ACC112 (cell line): Measurements from ENCODE around the gene PNPLA3.

ENCODE experiments used
- H2AFZ ChIP-seq: fragments of 200-600 bp; sonication (generic); one replicate; pipeline ENCODE4 v1.6.0; 2017; ENCODE audit warnings: antibody characterized with exemption, low read length; ENCODE audit not compliant: unreplicated experiment
- H3K27ac ChIP-seq: fragments of 200-600 bp; sonication (generic); 2 replicates; pipeline ENCODE4 v1.5.1; 2014; ENCODE audit warnings: low read depth, mild to moderate bottlenecking, antibody characterized with exemption, low read length, moderate library complexity
- H3K27me3 ChIP-seq: fragments of 200-600 bp; sonication (generic); 2 replicates; pipeline ENCODE4 v1.6.1; 2014; ENCODE audit warnings: mild to moderate bottlenecking, antibody characterized with exemption, low read length, moderate library complexity, mixed read lengths; ENCODE audit not compliant: insufficient read depth
- H3K36me3 ChIP-seq: fragments of 200-600 bp; sonication (generic); 2 replicates; pipeline ENCODE4 v1.6.1; 2016; ENCODE audit warnings: mild to moderate bottlenecking, antibody characterized with exemption, low read length, moderate library complexity, mixed read lengths; ENCODE audit not compliant: insufficient read depth
- H3K4me1 ChIP-seq: fragments of 200-600 bp; sonication (generic); one replicate; pipeline ENCODE4 v1.6.1; 2016; ENCODE audit warnings: low read length, mixed read lengths; ENCODE audit not compliant: insufficient read depth, unreplicated experiment, control insufficient read depth
- H3K4me3 ChIP-seq: fragments of 200-600 bp; sonication (generic); 2 replicates; pipeline ENCODE4 v1.5.1; 2014; ENCODE audit warnings: mild to moderate bottlenecking, low read depth, low read length
- H3K79me2 ChIP-seq: fragments of 200-600 bp; sonication (generic); one replicate; pipeline ENCODE4 v1.6.0; 2016; ENCODE audit warnings: low read length; ENCODE audit not compliant: control insufficient read depth, unreplicated experiment, insufficient read depth

Gene PNPLA3

DNA sequence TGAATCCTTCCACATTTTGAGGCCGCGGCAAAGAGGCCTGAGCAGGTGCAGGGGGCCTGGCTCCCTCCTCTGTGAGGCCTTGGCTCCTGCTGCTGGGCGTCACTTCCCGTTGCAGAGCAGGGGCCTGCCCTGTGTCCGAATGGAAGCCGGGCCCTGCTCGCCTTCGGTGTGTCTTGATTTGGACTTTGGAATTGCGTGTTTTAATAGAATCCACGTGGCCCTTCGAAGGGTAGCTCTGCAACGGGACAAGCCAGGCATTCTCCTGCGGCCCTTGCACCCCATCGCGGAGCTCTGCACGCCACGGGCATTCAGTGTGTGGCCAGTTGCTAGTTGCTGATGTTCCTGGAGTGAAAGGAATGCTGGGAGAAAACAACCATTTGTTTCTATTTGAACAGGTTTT, 57.4 kb downstream of the PNPLA3 start:
- H2AFZ ChIP-seq = no peak overlapping the region
- no peak overlapping the region for H3K27ac ChIP-seq
- H3K79me2 ChIP-seq = no peaks in the 10 kb centered on the region
- no peaks in the 10 kb centered on the region for H3K27me3 ChIP-seq
- no peaks in the 10 kb centered on the region for H3K4me1 ChIP-seq
- H3K4me3 ChIP-seq = no peak overlapping the region
- no peaks in the 10 kb centered on the region for H3K36me3 ChIP-seq

DNA sequence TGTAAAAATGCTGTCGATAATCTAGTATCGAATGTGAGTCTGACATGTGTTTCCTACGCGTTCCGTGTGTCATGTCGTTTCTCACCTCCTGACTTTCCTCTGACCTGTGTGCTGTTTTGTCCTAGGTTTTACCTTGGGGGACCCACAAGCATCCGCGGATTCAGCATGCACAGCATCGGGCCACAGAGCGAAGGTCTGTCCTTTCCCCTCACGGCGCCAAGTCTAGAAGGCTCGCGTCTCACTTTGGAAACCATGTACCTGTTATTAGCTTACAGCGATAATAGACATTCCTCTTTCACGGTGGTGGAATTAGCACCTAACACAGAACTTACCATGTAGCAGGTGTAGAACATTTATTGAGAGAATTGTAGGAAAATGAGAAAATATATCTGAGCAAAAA, 60.2 kb downstream of the PNPLA3 start:
- H3K36me3 ChIP-seq = no peaks in the 10 kb centered on the region

DNA sequence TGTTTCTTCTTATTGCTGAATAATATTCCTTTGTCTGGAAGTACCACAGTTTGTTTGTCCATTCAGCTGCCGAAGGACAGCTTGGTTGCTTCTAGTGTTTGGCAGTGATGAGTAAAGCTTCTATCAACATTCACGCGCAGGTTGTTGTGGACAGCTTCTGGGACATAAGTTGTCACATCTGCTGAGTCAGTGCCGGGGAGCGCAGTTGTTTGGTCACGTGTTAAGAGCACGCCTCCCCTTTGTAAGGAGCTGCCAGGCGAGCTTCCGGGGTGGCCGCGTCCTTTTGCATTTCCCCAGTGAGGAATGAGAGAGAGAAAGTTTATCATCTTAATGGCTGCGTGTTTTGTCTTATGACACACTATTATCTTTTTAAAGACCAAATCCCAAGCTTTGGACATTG, 61.9 kb downstream of the PNPLA3 start:
- no peaks in the 10 kb centered on the region for H3K36me3 ChIP-seq

More for the DNA sequence above, 60.2 kb downstream of the PNPLA3 start:
- H3K4me1 ChIP-seq = no peaks in the 10 kb centered on the region
- H3K27ac ChIP-seq = no peak overlapping the region
- H3K4me3 ChIP-seq = no peak overlapping the region
- H2AFZ ChIP-seq = no peak overlapping the region
- H3K79me2 ChIP-seq = no peaks in the 10 kb centered on the region
- H3K27me3 ChIP-seq = no peaks in the 10 kb centered on the region

DNA sequence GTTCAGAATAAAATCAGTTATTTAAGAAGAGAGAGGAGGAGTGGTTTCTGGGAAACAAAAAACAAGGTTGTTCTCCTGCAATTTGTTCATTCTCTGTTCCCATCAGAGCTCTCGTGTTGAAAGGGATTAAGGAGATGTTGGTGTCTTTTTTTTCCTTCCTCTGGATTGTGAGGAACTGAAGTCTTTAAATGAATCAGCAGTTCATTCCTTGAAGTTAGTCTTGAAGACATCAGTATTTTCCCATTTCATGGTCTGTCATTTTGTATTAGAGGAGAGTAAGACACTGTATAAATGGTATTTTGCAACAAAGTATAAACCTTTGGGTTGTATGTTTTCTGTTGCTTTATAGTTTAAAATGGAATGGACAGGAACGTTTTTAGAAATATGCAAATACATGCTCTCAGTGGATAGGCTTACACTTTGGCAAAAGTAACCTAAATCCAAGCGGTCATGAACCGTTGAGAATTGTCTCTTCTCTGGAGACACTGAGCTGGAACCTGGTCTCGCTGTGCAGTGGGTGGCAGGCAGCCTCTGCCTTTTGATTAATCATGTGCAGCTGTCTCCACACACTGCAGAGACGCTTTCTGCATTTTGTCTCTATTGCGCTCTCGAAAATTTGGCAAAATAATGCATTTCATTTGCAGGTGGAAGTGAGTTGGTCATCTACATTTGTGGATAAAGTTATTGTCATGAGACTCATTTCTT, 64.7 kb downstream of the PNPLA3 start:
- Histone ChIP-seq H3K27me3 (no peaks in the 10 kb centered on the region), H3K79me2 (no peaks in the 10 kb centered on the region), H3K4me3 (no peak overlapping the region), H3K36me3 (no peaks in the 10 kb centered on the region), H3K27ac (no peak overlapping the region), H2AFZ (no peak overlapping the region), H3K4me1 (no peaks in the 10 kb centered on the region)

More for the DNA sequence above, 61.9 kb downstream of the PNPLA3 start:
- H3K4me1 ChIP-seq = no peaks in the 10 kb centered on the region
- H3K4me3 ChIP-seq = no peak overlapping the region
- H3K27ac ChIP-seq = no peak overlapping the region
- no peaks in the 10 kb centered on the region for H3K79me2 ChIP-seq
- no peak overlapping the region for H2AFZ ChIP-seq
- H3K27me3 ChIP-seq = no peaks in the 10 kb centered on the region

DNA sequence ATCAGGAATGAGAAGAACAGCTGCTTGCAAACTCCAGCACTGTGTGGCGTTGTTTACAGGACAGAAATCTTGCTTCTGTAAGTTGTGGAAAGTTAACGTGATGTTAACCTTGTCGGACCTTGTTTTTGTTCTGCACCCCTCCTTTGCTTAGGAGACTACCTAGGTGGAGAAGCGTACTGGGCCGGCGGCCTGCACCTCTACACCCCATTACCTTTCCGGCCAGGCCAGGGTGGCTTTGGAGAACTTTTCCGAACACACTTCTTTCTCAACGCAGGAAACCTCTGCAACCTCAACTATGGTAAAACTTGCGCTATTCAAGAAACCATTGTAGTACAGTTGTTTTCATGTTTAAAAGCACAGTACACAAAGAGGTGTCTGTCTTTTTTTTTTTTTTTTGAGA, 65.4 kb downstream of the PNPLA3 start:
- Histone ChIP-seq H3K27ac (no peak overlapping the region), H3K4me3 (no peak overlapping the region), H3K27me3 (no peaks in the 10 kb centered on the region), H2AFZ (no peak overlapping the region), H3K36me3 (no peaks in the 10 kb centered on the region), H3K79me2 (no peaks in the 10 kb centered on the region), H3K4me1 (no peaks in the 10 kb centered on the region)

DNA sequence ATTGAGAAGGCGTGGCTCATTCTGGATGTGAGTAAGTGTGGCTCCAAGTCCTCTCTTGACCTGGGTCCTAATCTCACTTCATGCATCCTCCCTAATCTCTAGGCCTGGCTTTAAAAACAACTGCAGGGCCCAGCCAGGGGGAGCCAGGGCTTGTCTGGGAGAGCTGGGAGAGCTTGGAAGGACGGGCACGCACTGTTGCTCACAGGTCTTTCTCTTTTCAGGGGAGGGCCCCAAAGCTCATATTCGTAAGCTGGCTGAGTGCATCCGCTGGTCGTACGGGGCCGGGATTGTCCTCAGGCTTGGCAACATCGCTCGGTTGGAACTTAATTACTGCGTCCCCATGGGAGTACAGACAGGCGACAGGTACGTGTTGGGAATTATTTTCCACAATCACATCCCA, 66.4 kb downstream of the PNPLA3 start:
- no peaks in the 10 kb centered on the region for H3K36me3 ChIP-seq
- no peak overlapping the region for H3K4me3 ChIP-seq
- no peaks in the 10 kb centered on the region for H3K79me2 ChIP-seq
- no peaks in the 10 kb centered on the region for H3K4me1 ChIP-seq
- no peak overlapping the region for H2AFZ ChIP-seq
- H3K27me3 ChIP-seq = no peaks in the 10 kb centered on the region
- no peak overlapping the region for H3K27ac ChIP-seq

DNA sequence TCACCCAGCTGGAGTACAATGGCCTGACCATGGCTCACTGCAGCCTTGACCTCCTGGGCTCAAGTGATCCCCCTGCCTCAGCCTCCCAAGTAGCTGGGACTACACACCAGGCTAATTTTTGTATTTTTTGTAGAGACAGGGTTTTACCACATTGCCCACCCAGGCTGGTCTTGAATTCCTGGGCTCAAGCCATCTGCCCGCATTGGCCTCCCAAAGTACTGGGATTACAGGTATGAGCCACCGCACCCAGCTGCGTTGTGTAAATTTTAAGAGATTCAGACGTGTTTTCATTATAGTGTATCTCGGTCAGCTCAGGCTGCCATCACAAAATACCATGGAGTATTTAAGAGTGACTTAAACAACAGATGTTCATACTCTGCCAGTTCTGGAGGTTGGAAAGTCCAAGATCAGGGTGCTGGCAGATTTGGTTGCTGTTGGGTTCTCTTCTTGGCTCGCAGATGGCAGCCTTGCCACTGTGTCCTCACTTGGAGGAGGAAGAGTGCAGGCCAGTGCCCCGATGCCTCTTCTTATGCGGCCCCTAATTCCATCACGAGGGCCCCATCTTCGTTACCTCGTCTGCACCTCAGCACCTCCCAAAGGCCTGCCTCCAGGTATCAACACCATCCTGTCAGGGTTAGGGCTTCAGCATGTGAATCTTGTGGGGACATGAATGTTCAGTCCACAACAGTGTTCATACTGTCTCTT, 67.9 kb downstream of the PNPLA3 start:
- no peaks in the 10 kb centered on the region for H3K79me2 ChIP-seq
- no peaks in the 10 kb centered on the region for H3K27me3 ChIP-seq
- H2AFZ ChIP-seq = no peak overlapping the region
- H3K27ac ChIP-seq = no peak overlapping the region
- H3K4me1 ChIP-seq = no peaks in the 10 kb centered on the region
- no peak overlapping the region for H3K4me3 ChIP-seq
- H3K36me3 ChIP-seq = no peaks in the 10 kb centered on the region

DNA sequence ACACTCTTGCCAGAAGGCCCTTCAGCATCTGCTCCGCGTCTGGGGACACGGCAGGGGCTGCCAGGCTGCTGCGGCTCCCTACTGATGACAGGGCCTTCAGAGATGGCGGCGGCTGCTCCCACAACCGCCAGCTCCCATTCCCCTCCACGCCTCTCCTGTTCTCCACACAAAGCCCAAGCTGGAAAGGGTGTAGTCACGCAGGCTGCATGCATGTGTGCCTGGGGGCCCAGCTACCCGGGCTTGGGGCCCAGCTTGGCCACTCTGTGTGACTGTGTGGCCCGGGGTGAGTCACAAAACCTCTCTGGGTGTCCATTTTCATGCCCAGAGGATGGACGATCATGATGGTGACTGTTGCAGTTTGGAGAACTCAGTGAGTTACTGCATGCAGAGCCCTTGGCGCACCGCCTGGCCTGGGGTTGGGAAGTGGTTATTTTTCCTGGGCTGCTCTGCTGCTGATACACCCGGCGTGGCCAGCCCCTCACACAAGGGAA, 68.8 kb downstream of the PNPLA3 start:
- no peak overlapping the region for H3K27ac ChIP-seq
- no peaks in the 10 kb centered on the region for H3K36me3 ChIP-seq

DNA sequence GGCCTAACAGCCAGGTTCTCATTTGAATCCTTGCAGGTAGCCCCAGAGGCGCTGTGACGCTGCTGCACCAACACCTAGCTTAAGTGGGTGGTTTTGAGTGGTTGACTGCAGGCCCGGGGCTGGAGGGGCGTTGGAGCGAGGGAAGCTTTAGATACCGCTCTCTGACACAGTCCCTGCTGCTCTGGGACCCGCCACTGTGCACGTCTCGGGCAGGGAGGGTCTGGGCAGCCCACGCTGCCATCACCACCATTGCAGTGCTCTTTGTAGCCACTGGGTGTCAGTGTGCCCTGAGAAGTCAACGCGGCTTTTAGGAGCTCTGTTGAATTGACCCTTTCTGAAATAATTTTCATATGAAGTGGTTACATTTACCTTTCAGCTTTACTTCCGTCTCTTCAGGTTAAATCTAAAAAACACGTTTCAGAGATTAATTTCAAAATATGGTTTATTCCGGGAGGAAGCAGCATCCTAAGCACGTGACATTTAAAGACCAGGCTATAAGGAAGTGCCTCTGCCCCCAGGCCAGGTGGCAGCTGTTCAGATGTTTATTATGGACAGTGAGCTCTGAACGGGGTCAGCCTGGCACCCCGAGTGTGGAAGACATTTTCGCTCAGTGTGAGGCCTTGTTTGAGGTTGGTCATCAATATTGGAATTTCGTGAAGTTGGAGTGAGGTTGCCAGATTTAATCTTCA, 69.6 kb downstream of the PNPLA3 start:
- Histone ChIP-seq H3K4me3 (no peak overlapping the region), H2AFZ (no peak overlapping the region), H3K27ac (no peak overlapping the region), H3K27me3 (no peaks in the 10 kb centered on the region), H3K4me1 (no peaks in the 10 kb centered on the region), H3K79me2 (no peaks in the 10 kb centered on the region), H3K36me3 (no peaks in the 10 kb centered on the region)

More for the DNA sequence above, 68.8 kb downstream of the PNPLA3 start:
- Histone ChIP-seq H3K79me2 (no peaks in the 10 kb centered on the region), H2AFZ (no peak overlapping the region), H3K27me3 (no peaks in the 10 kb centered on the region), H3K4me3 (no peak overlapping the region), H3K4me1 (no peaks in the 10 kb centered on the region)

DNA sequence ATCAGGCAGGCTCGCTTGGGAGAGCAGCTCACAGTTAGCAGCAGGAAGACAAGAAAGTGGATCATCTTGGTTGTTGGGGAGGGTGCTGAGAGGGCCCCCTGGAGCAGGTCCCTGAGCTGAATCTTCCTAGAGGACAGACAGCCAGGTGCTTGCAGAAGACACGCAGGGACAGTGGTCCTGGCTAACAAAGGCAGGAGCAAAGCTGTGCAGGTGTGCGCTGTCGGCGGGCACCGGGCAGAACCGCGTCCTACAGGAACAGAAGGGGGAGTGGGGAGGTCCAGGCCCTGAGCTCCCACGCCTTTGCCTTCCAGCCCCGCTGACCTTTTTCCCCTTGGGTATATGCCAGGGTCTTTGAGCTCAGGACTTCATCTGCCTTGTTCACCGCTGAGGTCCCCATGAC, 70.4 kb downstream of the PNPLA3 start:
- H3K36me3 ChIP-seq = no peaks in the 10 kb centered on the region
- H3K4me3 ChIP-seq = no peak overlapping the region
- H3K4me1 ChIP-seq = no peaks in the 10 kb centered on the region
- H2AFZ ChIP-seq = no peak overlapping the region
- H3K79me2 ChIP-seq = no peaks in the 10 kb centered on the region
- no peak overlapping the region for H3K27ac ChIP-seq
- H3K27me3 ChIP-seq = no peaks in the 10 kb centered on the region
